Nephron progenitor cell (in vitro differentiated cells): ENCODE measurements around the gene CPNE1.

Experiments used
- DNase-seq: peaks from one replicate; pipeline ENCODE4 v3.0.0; 2021
- H3K27ac Mint-ChIP-seq: 2 replicates; pipeline ENCODE4 v1.8.0; 2021; ENCODE audit warnings: mild to moderate bottlenecking, moderate library complexity, mixed read lengths
- H3K27me3 Mint-ChIP-seq: 2 replicates; pipeline ENCODE4 v1.8.0; 2021; ENCODE audit warnings: mild to moderate bottlenecking, low read depth, mixed read lengths; ENCODE audit not compliant: poor library complexity
- H3K36me3 Mint-ChIP-seq: 2 replicates; pipeline ENCODE4 v1.8.0; 2021; ENCODE audit warnings: low read depth, mixed read lengths
- H3K4me1 Mint-ChIP-seq: 2 replicates; pipeline ENCODE4 v1.8.0; 2021; ENCODE audit warnings: mixed read lengths
- H3K4me3 Mint-ChIP-seq: 2 replicates; pipeline ENCODE4 v1.8.0; 2021; ENCODE audit warnings: mild to moderate bottlenecking, moderate library complexity, mixed read lengths
- H3K9me3 Mint-ChIP-seq: 2 replicates; pipeline ENCODE4 v1.8.0; 2021; ENCODE audit warnings: mild to moderate bottlenecking, moderate library complexity, mixed read lengths
- TF ChIP-seq, protein P1 (sequence below): fragments of 200-600 bp; sonication (generic); IDR thresholded peaks from 2 replicates; pipeline ENCODE4 v1.5.0; 2021; ENCODE audit warnings: antibody characterized with exemption

The CPNE1 gene

DNA sequence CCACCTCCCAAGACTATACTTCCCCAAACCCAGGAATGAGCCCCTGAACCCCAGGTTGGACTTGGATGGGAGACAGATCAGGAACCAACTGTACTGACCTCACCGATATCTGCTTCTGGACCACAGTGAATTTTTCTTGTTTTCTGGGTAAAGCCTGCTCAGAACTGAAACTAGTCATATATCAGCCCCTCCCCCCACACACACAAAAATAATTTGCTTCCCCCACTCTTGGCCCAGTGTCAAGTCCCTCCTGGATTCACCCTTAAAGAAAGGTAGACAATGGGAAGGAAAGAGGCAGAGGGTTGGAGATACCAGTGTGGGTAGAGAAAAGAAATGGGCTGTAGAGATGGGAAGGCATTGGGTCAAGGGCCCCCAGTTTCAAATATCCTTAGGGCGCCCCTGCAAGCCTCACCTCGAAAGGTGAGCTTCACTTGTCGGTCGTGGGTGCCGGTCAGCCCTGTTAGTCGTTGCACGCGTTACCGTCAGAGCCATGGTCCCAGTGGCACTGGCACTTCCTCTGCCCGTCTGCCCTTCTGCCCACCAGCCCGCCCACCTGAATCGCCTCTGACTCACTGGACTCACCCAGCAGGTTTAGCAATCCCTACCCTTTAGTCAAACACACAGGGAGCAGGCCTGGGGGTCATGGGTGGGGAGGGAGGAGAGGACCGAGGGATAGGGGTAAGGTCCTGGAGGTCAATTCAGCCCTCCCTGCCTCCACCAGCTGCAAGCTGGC, 57.5 kb downstream of the CPNE1 start:
- Mint-ChIP-seq H3K9me3 (no peaks in the 10 kb centered on the region), H3K36me3 (peaks cover 8% of the 10 kb centered on the region), H3K27ac (no peak overlapping the region), H3K27me3 (peaks cover 30% of the 10 kb centered on the region), H3K4me1 (peaks cover 6% of the 10 kb centered on the region), H3K4me3 (no peak overlapping the region)
- TF ChIP-seq, protein P1, sequence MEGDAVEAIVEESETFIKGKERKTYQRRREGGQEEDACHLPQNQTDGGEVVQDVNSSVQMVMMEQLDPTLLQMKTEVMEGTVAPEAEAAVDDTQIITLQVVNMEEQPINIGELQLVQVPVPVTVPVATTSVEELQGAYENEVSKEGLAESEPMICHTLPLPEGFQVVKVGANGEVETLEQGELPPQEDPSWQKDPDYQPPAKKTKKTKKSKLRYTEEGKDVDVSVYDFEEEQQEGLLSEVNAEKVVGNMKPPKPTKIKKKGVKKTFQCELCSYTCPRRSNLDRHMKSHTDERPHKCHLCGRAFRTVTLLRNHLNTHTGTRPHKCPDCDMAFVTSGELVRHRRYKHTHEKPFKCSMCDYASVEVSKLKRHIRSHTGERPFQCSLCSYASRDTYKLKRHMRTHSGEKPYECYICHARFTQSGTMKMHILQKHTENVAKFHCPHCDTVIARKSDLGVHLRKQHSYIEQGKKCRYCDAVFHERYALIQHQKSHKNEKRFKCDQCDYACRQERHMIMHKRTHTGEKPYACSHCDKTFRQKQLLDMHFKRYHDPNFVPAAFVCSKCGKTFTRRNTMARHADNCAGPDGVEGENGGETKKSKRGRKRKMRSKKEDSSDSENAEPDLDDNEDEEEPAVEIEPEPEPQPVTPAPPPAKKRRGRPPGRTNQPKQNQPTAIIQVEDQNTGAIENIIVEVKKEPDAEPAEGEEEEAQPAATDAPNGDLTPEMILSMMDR, result no peak
- no peak for DNase-seq

DNA sequence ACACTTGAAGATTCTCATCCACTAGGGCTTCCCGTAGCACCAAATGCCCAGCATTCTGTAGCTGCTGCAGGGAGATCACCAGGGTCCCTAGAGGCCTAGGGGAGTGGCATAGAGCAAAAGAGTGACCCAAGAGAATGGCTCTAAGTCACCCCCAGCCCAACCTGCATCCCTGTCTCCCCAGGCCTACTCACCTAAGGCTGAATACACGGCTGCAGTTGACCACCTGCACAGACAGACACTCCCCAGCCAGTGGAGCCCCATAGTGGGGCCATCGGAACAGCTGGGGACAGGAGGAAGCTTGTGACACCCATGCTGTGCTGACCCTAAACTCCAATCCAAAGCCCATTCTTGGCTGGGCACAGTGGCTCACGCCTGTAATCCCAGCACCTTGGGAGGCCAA, 58.6 kb downstream of the CPNE1 start:
- TF ChIP-seq, protein P1, result no peak
- H3K27me3 Mint-ChIP-seq, result peaks cover 41% of the 10 kb centered on the region

DNA sequence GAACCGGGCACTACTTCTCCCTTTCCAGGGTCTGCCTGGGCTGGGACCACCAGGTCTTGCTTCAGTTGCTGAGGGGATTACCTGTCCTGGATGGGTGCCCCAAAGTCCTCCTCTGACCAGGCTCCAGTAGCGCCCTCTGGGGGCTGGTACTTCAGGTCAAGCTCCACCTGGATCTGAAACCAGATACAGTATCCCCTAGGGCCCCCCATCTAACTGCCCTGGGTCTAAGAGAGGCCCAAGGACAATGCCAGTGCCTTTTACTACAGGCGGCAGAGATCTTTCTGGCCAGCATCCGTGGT, 60.3 kb downstream of the CPNE1 start:
- TF ChIP-seq, protein P1, result no peak
- Mint-ChIP-seq H3K4me1 (peaks cover 6% of the 10 kb centered on the region), H3K9me3 (no peaks in the 10 kb centered on the region), H3K4me3 (no peak overlapping the region), H3K36me3 (peaks cover 8% of the 10 kb centered on the region), H3K27me3 (peaks cover 58% of the 10 kb centered on the region), H3K27ac (no peak overlapping the region)
- DNase-seq, result no peak

More for the DNA sequence above, 58.6 kb downstream of the CPNE1 start:
- Mint-ChIP-seq H3K27ac (no peak overlapping the region), H3K4me3 (no peak overlapping the region), H3K36me3 (peaks cover 8% of the 10 kb centered on the region), H3K4me1 (peaks cover 6% of the 10 kb centered on the region), H3K9me3 (no peaks in the 10 kb centered on the region)
- no peak for DNase-seq

DNA sequence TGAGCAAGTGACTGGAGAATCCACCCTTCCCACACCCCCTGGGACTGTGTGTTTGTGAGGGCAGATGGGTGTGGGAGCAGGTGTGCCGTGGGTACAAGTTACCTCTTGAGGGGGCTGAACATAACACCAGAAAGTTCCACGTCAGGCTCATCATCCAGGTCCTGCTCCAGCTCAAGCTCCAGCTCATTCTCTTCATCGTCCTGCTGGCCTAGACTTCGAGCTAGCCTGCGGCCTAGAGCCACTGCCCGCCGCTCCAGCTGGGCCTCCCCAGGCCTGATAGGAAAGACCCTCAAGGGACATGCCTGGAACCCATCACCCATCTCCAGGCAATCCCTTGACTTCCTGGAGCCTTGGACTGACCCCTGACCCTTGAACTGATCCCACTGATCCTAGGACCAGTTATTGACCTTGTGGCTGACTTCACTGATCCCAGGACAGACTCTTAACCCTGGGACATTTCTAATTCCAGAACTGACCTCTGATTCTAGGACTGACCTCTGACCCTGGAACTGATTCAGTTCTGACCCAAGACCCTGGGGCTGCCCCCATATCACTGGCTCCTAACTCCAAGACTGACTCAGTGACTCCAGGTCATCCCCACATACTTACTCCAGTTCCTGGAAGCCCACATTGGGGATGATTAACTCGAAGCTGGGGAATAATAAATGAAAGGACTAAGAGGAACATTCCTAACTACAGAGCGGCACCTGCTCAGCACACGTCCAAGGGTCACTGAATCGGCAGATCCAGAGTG, 60.8 kb downstream of the CPNE1 start:
- DNase-seq, result no peak
- H3K9me3 Mint-ChIP-seq, result no peaks in the 10 kb centered on the region
- peaks cover 6% of the 10 kb centered on the region for H3K4me1 Mint-ChIP-seq
- H3K4me3 Mint-ChIP-seq, result no peak overlapping the region
- TF ChIP-seq, protein P1, result no peak
- H3K27ac Mint-ChIP-seq, result no peak overlapping the region
- H3K27me3 Mint-ChIP-seq, result peaks cover 63% of the 10 kb centered on the region
- peaks cover 8% of the 10 kb centered on the region for H3K36me3 Mint-ChIP-seq

DNA sequence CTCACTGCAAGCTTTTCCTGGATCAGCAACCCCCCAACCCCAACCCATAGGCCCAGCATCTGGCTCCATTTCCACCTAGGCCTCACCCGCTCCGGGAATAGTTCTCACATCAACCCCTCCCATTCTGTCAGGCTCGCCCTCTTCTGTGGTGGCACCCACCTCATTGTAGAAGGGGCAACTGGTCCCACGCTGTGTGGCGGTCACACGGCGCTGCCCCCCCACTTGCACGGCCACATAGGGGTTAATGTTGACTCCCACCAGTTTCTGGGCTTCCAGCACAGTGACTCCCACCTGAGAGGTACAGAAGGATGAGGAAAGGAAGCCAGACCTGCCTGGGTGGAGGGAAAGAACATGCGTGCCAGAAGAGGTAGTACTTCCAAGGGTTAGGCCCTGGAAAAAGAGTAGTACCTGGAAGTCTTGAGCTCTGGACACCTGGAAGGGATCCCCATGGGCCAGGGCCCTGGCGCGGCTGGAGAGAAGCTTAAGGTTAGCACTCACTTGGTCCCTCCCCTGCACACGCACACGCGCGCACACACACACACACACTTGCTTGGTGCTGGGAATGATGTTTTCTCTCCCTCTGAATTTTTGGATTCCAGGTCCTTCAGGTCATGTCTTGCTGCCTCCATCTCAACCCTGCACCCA, 61.7 kb downstream of the CPNE1 start:
- Mint-ChIP-seq H3K4me3 (peak overlapping the region; percentile 58), H3K36me3 (peaks cover 8% of the 10 kb centered on the region), H3K9me3 (no peaks in the 10 kb centered on the region)

More for the DNA sequence above, 61.7 kb downstream of the CPNE1 start:
- no peak for DNase-seq
- H3K27me3 Mint-ChIP-seq, result peaks cover 72% of the 10 kb centered on the region
- no peak overlapping the region for H3K27ac Mint-ChIP-seq
- H3K4me1 Mint-ChIP-seq, result peaks cover 6% of the 10 kb centered on the region
- TF ChIP-seq, protein P1, result no peak
